NCI-H2029 (cell line): ENCODE data around the gene ITIH3.

Source experiments
- DNase-seq: peaks from one replicate; lab custom pipeline; 2025; lab: John Stamatoyannopoulos, UW

Gene ITIH3

DNA sequence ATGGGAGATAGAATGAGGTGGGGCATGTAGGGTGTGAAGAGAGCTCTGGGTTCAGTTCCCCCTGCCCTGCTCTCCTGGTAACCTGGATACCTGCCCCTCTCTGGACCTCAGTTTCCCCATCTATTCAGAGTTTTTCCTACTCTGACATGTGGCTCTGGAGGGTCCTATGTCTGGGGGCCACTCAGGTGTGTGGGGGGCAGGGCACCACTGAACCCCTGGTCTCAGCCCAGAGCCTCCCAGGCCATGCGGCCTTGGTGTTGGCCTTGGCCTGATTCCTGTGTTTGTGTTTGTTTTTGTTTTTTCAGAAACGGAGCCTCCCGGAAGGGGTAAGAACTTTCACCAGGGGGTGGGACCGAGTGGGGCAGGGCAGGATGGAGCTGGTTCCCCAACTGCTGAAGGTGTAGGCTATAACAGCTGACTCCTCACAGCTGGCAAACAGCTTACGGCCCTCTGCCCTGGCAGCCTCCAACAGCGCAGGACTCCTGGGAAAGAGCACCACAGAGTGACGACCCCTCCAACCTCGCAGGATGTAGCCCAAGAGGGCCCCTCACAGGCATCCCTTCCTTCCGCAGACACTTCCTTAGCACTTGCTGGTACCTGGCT, 803 bp downstream of the ITIH3 start:
- no peak for DNase-seq

DNA sequence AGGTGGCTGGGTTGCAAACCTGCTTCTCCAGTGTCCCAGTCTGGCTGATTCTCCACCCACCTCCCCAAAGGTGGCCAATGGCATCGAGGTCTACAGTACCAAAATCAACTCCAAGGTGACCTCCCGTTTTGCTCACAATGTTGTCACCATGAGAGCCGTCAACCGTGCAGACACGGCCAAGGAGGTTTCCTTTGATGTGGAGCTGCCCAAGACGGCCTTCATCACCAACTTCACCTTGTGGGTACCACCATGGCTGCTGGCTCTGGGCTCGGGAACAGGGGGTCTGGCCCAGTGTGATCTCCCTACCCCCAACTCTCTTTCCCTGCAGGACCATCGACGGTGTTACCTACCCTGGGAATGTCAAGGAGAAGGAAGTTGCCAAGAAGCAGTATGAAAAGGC, 1.8 kb downstream of the ITIH3 start:
- no peak for DNase-seq

DNA sequence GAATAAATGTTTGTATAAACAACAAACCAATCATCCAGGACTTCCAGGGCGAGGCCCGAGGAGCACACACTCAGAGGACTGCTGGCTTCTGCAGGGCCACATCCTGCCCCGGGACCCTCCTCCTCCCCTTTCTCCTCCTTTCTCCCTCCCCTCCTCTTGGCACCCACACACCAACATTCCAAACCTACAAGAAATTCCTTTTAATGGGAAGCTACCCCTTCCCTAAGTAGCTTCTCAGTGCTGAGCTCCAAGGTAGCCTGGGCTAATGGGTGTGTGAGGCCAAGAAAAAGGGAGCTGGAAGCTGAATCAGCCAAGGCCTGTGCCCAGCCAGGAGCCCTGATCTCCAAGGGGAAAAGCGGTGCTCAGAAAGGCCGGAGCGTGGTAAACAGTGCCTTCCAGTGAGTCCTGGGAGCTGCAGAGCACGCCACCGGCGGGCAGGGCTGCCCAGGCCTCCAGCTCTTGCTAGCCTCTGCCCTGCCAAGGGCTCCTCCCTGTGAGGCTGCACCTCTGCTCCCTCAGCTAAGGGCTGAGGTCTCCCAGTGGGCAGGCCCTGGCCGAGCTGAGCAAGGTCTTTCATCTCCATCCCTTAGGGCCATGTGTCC, 3.9 kb downstream of the ITIH3 start:
- DNase-seq = no peak

DNA sequence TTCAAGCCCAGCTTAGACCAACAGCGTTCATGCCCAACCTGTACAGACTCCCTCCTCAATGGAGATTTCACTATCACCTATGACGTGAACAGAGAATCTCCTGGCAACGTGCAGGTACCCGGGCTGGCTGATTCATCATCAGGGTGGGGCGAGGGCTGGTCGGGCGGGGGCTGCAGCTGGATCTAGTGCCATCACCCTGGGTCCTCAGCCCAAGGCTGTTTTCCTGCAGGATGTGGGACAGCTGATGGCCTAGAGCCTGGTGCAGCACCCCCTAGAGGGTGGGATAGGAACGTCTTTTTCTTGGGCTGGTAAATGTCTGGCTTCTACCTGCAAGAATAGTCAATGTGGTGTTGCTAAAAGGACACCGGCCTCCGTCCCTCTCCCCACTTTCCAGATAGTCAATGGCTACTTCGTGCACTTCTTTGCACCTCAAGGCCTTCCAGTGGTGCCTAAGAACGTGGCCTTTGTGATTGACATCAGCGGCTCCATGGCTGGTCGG, 4.4 kb downstream of the ITIH3 start:
- no peak for DNase-seq

- no peak for DNase-seq
Observed at GRCh38 chr3:52800079-52800478, 5.5 kb downstream of the ITIH3 start.

- DNase-seq = no peak
Observed at GRCh38 chr3:52801839-52802238, 7.2 kb downstream of the ITIH3 start.

DNA sequence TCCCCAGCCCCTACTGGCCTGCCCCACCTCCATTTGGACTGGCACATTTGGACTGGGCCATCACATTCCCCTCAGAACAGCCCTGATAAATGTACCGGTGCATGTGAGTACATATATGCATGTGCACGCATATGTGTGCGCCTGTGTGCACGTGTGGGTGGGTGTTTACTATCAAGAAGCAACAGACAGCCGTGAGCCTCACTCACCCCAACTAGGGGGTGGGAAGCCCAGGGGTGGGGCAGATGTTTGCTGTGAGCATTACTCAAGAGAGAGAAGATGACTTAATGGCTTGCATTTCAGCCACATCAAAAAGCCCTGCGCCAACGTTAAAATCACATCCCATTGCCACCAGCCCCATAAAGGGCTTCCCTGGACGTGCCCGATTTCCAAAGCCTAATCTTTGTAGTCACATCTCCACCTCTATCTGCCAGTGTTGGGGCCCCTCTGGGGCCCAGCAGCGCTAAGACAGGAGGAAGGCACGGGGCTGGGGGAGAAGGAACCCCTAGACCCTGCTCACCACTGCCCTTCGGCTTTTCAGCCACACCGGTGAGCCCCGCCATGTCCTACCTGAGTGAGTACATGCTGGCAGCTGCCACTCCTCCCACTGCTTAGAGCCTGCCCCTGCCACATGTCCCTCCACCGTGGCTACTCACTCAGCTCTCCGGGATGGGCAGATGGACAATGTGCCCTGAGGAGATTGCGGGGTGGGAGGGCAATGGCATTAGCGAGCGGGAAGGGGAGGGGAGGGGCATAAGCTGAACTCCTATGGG, 10.9 kb downstream of the ITIH3 start:
- no peak for DNase-seq

DNA sequence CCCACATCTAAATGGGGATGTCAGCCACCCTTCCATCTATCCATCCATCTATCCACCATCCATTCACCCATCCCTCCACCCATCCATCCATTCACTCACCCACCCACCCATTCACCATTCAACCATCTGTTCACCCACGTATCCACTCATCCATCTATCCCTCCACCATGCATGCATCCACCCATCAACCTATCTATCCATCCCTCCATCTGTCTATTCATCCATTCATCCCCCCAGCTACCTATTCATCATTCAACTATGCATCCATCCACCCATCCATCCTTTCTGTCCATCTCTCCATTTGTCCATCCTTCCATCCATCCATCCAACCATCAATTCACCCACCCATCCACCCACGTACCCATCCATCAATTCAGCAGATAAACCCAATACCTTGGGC, 14.6 kb downstream of the ITIH3 start:
- DNase-seq = no peak

GRCh38 chr3:52809662-52810377, 15.2 kb downstream of the ITIH3 start:
- peak; percentile 64 for DNase-seq

DNA sequence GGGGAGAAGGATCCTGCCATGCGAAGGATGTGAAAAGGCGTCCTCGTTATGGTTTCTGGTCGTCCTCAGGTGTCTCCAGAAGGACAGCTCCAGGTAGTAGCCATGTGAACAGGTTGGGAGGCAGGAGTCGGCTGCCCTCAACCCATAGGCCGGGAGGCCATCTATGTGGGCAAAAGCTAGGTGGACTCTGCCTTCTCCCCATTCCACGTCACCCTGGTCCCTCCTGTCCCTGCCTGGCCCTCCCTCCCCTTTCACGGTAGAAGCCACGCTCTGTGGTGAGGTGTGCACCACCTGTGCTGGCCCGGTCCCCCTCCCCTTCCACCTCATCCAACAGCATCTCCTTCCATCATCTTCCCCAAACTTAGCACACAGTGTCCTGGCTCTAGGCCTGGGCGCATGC, 16.3 kb downstream of the ITIH3 start:
- no peak for DNase-seq

DNA sequence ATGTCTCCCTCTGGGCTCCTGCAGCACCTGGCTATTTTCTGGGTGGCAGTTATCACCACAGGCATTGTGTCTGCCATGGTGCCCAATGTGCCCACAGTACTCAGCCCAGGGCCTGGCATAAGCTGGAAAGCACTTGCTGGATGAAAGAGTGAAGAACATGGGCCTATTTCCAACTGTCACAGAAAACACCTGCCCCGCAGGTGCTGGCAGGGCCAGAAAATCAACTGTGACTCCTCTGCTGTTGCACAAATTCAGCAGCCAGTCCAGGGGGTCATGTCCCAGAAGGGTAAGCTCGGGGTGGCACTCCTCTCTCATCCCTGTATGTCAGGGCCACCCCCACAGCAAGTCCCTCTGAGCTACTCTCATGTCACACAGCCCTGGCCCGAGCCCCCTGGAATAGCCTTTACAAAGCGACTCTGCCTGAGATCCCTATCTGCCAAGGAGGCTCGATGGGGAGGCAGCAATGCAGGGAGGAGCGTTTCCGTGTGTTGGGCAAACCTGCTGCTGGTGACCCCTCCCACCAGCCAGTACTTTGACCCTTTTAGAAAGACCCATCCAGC, 16.9 kb downstream of the ITIH3 start:
- peak; percentile 10 for DNase-seq

DNA sequence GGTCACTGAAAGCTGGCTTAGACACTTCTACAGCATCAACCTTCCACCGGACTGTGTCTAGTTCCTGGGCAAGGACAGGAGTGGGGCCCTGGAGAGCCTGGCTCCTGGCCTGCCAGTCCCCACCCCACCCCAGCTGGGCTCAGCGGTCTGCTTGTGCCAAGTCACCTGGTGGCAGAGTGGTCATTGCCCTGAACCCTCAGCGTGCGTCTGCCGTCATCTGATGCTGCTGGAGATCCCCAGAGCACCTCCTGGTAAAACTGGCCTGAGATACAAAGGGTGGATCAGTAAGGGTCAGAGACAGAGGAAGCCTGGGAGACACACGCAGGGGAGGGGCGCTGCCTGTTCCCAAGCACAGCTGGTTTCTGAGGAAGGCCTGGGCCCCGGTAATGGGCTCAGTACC, 19.2 kb downstream of the ITIH3 start:
- no peak for DNase-seq

- DNase-seq = no peak
Observed at GRCh38 chr3:52816199-52816598, 21.6 kb downstream of the ITIH3 start.

- no peak for DNase-seq
Observed at GRCh38 chr3:52816654-52817053, 22.1 kb downstream of the ITIH3 start.

GRCh38 chr3:52817221-52817620, 22.6 kb downstream of the ITIH3 start:
- DNase-seq = no peak

GRCh38 chr3:52817860-52818259, 23.3 kb downstream of the ITIH3 start:
- DNase-seq = no peak

- DNase-seq = peak; percentile 14
Observed at GRCh38 chr3:52819936-52820335, 25.3 kb downstream of the ITIH3 start.

GRCh38 chr3:52820736-52821135, 26.1 kb downstream of the ITIH3 start:
- DNase-seq = no peak

DNA sequence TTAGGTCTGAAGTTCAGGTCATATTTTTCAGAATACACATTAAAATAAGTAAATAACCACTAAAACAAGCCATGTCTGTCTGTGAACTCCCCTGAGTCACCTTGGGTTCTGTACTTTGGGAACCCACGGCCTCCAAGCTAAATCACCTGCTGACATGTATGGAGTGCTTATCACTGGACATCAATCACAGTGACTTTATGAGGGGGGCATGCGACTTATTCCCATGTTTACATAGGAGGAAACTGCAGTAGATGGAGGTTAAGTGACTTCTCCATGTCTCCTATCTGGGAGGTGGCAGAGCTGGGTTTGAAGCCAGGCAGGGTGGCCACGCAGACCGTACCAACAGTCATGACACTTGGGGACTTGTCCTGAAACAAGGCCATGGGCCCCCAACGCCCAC, 27.8 kb downstream of the ITIH3 start:
- DNase-seq = no peak

DNA sequence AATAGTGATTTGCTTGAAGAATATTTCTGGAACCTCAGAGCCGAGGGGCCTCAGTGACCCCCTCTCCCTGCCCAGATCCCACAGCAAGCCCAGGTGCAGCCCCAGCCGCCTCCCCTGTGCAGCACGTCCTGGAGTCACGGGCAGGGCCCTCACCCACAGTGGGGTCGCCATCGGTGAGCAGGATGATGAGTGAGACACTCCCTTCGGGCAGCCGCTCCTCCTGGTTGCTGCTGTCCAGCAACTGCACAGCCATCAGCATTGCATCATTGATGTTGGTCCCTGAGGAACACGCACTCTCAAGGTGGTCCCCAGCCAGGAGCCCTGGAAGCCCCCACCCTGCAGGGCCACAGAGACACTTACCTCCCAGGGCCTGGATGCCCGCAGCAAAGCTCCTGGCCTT, 29.4 kb downstream of the ITIH3 start:
- no peak for DNase-seq

GRCh38 chr3:52827441-52827840, 32.8 kb downstream of the ITIH3 start:
- DNase-seq = no peak

GRCh38 chr3:52827866-52828376, 33.3 kb downstream of the ITIH3 start:
- DNase-seq = no peak
